ENCODE data around the gene MDFI.

MDFI gene

DNA sequence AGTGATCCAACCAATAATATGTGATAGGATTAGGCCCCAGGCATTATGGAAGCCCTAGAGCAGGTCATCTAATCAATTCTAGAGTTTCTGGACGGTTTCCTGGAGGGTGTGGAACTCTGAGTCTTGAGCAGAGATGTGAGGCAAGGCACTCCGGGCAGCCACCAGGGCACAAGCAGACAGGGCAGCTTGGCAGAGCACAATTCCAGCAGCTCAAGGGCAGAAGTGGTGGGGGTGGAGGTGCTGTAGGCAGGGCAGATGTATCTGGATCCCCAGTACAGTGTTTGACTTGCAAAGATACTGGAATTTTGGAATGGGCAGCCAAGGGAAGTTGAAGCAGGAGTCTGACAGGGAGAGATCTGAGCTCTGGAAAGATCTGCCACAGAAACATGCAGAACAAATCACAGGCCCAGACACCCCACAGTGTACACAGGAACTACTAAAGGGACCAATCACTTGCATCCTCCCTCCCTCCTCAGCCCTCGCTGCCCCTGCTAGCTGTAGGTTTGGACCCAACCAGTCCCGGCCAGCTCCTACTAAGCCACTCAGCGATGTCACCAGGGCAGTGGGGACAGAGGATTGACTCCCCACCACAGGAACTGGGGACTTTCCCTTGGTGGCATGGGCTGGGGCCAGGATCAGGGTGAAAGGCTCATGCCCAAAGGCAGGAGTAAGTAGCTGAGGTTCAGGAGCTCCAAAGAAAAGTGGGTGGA, 50.1 kb downstream of the MDFI start:
- no peak for DNase-seq (ENCODE audit: low read depth)

DNA sequence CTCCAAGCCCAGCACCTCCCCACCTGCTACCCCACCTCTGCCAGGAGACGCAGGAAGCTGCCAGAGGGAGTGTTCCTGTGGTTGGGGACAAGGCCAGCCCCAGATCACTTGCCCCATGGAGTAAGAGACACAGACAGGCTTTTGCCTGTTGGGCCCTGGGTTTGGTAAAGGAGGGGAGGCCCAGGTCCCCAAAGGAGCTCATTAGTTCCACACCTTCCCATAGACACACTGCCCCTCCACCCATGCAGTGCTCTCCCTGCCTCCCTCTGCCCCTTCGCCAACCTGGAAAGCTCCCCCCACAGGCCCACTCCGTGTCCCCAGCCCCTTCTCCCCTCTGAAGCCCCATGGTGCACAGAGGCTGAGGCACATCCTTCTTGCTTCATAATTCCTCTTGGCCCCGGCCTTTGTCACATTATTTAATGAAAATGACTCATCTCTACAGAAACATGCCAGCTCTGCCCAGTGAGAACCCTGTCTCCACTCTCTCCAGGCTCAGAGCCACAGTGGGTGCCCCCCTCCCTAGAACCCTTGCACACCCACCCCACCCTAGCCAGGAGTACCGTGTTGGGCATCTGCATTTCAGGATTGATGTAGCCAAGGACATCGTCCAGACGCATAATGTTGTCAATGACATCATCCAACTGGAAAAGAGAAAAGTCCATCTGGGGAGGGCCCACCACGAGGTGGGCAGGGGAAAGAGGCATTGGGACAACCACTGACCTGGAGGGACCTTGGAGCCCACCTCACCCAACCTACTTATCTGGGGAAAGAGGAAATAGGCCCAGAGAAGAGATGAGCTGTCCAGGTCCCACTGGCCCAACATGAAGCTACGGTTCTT, 51.1 kb downstream of the MDFI start:
- no peak for DNase-seq (ENCODE audit: low read depth)

DNA sequence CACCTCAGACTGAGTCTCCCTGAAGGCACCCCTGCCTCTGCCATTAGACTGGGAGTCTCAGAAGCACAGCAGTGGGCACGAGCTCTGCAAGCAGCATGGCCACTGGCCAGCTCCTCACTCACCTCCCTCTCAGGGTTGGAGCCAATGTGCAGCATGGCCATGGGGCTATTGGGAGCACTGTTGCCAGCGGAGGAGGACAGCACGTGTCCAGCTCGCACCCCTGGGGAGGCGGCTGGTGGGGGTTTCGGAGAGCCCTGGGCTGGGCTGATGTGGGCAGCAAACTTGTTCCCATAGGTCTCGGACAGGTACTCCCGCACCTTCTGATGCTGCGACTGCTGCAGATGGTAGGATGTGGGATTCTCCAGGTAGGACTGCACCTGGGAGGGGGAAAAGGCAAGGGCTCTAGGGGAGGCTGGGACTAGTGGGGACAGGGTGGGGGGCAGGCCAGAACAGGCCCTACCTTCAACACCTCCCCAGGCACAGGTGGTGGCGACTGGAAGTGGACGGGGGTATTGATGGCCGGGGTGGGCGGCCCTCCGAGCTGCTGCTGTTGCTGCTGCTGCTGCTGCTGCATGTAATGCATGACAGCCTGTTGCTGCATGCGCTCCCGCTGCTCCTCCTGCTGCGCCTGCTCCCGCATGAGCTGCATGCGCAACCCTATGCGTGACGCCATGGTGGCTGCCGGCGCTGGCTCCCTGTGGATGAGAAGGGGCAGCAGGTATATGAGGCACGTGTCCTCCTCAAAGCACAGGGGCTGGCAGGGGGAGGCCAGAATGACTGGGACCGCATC, 52.5 kb downstream of the MDFI start:
- DNase-seq (ENCODE audit: low read depth), result no peak

DNA sequence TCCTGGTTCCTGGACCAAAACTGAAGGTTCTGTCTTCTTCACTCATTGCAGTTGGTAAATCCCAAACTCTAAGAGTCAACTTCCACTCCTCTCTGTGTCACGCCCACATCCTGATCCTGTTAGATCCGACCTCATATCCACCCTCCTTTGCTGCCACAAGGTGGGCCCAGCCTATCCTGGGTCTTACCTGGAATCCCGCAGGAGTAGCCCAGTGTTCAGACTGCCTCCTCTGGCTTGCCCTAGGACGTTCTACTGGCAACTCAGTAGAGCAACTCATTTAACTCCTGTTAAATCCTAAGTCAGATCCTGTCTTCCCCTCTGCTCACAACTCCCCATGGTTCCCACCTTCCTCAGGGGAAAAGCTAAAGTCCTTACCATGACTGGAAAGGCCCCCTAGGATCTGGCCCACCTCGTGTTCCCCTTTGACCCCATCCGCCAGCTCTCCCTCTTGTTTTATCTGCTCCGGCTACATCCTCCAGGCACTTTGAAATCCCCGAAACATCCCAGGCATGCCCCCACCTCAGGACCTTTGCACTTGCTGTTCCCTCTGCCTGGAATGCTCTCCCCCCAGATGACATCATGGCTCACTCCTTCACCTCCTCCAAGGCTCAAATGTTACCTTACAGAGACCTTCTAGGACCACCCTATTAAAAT, 53.3 kb downstream of the MDFI start:
- no peak for DNase-seq (ENCODE audit: low read depth)

DNA sequence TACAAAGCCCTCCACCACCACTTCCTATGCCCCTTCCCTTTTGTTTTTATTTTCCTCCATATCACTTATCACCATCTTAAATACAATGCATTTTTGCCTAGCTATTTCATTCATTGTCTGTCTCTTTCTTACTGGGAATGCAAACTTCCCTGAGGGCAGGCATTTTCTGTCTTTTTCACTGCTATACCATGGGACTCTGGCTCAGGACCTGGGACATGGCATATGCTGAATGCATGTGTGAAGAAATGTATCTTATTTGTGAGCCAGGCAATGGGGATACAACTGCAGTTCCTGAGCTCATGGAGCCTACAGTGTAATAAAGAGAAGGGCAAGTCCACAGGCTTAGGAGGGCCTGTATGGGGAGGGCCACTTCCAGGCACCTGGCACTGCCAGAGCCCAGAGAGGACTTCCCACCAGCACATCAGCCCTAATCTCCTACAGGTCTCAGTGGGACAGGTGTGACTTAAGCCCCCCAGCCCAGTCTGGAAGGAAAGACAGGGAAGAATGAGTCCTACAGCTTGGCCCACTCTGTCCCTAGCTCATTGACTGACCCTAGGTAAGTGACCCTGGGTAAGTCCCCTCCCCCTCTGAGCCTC, 53.9 kb downstream of the MDFI start:
- no peak for DNase-seq (ENCODE audit: low read depth)

DNA sequence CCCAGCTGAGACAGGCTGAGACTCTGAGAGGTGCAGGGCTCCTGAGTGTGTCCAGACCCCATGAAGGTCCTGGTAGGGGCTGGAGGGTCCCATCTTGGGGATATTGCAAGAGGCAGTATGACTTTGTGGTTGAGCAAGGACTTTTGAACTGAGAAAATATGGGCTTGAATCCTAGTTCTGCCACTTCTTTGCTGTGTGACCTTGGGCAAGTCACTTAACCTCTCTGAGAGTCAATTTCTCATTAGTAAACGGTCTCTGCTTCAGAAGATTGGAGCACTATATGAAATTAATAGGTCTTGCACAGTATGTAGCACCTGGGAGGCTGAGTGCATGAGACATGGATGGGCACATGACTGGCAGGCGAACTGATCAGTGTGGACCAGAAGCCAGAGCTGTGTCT, 54.5 kb downstream of the MDFI start:
- no peak for DNase-seq (ENCODE audit: low read depth)

DNA sequence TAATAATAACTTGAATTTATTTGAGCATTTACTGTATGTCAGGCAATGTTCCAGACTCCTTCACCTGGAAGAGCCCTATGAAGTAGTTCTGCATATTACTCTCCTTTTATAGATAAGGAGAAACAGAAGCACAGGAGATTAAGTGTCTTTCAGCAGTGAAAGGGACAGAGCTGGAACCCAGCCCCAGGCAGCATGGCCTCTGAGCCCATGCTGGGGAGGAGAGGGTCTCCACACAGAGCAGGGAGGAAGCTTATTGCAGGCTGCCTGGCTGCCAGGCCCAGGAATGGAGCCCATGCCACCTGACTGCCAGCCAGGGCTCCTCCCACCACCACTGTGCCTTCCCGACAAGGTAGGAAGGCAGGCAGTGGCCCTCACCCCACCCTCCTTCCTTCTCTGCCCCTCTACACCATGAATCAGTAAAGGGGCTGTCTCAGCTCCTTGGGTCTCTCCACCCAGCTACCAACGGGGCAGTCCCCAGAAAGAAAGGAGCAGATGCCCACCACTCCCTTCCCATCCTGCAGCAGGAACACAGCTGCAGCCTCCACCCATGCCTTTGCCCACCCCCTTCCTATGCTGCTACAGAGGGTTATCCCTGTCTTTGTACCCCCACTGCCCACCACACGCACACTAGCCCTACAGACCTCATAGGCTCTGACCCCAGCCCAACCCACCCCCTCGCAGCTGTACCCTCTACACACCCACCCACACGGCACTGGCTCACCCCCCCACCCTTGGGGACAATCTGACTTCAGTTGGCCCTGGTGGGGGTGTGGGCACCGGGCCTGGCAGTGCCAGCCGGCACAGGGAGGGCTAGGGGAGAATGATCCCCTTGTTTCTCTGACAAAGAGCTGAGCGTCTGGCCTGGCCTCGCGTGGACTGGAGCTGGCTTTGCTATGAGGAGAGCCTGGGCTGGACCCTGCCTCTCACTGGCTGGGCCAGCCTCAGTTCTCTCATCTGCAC, 55.3 kb downstream of the MDFI start:
- DNase-seq (ENCODE audit: low read depth), result no peak

DNA sequence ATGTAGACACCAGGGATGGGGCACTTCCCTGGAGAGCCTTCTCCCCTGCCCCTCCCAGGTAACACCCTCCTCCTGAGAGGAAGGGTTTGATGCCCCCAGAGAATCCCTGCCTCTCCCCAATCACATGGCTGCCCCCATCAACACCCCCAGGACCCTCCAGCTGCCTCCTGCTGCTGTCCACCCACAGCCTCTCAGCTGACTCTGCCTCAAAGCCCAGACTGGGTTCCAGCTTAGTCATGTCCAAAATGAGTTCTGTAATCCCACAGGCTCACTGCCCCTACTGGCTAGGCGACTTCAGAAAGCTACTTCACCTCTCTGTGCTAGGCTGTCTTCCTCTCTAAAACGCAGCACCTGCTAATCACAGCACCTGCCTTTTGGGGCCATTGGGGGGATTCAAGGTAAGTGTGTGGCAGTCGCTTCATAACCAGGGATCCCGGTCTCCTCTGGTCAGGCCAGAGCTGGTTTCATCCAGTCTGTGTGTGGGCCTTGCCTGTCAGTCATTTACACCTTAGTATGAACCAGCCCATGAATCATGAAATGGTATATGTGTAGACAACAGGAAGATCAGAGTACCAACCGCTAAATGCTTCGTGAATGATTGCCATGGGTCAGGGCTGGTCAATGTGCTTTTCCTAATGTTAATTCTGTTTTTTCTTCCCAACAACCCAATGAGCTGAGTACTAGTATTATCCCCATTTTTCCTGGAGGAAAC, 56.7 kb downstream of the MDFI start:
- DNase-seq (ENCODE audit: low read depth), result no peak

DNA sequence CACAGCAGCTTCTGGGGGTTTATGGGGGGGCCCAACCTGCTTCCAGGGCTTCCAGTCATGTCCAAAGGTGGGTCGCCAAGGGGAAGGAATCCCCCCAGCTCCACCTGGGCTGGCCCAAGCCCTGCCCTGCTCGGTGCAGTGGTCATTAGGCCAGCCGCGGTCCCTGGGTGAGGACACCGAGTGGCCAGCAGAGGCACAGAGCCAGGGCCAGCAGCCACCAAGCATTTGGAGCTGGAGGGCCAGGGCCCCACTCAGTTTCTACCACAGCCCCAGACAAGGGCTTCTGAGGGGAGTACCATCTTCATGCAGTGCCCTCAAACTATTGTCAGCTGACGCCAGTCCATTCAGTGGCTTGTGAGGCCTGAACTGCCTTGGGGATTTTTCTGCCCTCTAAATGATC, 57.6 kb downstream of the MDFI start:
- DNase-seq (ENCODE audit: low read depth), result no peak

DNA sequence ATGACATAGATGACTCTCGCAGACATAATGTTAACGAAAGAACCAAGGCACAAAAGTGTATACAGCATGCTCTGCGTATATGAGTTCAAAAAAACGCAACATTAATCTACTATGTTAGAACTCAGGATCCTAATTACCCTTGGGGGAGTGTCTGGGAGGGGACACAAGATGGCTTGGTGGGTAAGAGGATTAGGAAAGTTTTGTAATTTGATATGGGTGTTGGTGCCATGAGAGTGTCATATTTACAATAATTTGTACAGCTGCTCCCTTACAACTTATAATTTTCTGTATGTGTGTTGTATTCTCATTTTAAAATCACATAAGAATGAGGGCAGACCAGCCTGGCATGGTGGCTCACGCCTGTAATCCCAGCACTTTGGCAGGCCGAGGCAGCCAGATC, 58.5 kb downstream of the MDFI start:
- DNase-seq (ENCODE audit: low read depth), result no peak

DNA sequence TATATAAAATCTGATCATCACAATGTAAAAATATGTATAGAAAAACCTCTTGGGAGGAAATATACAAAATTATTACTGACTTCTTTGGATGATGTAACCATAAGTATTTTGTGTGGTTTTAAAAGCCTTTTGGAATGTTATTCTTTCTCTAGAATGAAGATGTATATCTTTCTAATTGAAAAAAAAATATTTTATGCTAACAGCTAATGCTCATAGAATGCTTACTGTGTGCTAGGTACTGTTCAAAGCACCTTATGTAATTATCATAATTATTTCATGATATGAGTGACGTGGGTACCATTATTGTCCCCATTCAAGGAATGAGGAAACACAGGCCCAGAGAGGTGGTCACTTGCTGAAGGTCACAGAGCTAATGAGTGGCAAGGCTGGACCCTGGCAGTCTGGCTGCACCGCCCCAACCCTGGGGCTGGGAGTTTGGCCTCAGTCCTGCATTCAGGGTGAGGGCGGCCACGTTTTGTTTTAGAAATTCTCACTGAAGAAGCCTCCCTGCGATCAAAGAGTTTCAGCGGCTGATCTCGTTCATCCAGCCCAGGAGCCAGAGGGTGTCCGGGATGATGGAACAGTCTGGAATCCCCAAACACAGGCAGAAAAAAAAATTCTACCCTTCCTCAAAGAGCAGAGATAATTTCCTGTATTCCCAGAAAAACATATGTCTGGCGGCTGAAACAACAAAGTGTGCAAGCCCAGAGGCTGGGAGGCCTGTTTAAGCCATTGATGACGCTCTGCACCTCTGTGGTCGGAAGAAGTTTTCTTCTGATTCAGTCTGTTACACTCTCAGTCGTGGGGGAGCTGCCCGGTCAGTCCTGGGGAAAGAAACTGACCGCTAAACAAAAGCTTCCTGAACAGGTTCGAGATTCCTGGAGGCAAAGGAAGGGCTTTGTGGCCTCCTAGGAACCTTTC, 59.9 kb downstream of the MDFI start:
- no peak for DNase-seq (ENCODE audit: low read depth)

DNA sequence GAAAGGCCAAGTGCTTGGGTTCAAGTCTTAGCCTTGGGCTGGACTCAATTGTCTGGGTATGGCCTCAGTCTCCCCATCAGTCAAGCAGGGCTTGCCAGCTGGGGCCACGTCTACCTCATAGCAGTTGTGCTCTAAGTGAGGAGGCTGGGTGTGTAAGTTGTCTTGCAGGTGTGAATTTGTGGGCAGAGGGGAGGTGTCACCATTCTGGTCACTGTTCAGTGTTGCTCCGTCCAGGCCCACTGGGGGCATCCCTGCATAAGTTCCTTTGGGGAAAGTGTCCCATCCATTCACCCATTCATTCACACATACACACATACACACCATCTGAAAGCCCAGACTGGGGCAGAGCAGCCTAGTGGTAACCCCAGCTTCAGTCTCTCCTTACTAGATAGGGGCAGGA, 60.8 kb downstream of the MDFI start:
- no peak for DNase-seq (ENCODE audit: low read depth)

DNA sequence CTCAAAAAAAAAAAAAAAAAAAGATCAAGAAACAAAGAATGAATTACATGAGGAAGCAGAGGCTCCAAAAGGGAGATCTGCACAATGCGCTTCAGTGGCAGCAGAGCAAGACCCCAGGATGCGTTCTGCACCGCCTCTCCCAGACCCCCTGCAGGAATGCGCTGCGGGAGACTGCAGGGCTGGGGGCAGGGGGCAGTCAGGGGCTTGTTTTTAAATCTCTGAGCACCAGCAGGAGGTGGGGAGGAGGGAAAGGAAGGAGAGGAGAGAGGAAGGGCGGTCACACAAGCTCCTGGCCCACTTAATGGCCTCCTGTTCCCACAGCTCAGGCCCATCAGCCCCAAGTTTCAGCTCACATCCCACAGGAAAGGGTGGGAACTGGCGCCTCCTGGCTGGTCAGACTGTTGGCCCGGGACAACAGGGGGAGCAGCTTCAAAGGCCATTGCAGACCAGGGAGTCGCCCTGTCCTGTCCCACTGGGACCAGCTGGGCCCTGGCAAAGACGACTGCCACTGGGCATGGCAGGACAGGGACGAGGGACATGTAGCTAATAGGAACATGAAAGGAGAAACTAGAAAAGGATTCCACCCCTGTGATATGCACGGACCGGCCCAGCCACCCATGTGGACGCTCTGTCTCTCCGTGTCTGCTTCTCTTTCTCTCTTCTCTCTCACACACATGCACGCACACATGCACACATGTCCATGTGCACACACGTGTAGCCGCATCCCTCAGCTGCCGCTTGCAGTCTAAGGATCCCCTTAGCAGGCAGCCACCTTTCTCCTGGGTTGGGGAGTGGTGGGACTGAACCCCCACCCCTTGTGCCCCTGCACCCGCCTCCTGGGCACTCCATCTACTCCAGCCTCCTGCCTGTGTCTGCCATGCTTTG, 62.4 kb downstream of the MDFI start:
- no peak for DNase-seq (ENCODE audit: low read depth)

DNA sequence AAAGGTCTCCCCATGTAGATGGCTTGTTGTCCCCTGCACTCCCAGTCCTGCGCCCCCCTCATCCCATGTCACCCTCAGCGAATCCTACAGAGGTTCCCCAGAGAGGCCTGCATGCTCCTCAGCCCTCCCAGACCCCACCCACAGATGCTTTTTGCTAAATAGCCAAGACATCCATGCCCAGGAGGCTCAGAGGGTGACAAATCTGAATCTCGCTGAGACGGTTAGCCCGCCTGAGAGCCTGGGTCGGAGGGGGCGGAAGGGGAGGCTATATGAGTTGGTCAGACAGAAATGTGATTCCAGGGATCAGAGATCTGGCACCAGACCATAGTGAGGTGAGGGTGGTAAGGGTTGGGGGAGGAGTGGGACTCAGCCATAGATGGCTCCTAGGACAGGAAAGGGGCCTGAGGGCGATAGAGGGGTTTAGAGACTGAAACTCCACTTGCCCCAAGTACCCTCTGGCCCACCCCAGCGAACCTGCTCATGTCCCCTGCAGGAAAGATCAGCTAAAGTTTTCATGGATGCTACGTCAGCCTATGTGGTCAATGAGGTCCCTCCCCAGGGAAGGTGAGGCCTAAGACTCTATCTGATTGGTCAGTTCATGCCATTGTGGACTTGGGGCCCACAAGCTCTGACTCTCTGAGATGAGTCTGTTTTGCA, 63.9 kb downstream of the MDFI start:
- DNase-seq (ENCODE audit: low read depth), result no peak

DNA sequence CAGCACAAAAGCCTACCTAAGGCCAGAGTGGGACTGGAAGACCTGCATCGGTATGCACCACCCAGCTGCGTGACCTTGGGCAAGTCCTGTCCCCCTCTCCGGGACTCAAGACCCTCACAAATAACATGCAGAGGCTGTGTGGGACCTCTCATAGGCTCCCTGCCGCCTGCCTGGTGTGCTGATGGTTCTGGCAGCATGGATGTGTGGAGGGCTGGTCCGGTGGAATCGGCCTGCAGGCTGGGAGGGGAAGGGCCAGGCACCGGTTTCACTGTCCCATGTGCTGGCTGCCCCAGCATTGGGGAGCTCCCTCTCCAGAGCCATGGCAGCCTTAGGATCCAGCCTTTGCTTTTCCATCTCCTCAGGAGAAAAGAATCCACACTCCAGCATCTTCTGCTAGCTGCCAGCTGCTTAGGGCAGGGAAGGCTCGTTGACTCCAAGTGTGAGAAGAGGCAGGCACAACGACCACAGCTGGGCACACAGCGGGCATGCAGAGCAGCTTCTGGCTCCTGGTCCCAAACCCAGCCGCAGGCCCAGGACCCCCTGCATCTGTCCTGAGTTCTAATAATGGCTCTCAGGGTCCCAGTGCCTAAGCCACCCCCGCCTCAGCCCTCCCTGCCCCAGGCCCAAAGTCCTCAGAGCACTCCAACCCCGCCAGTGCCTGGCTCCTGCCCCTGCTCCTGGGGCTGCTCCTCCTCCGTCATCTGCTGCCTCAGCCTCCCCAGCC, 64.7 kb downstream of the MDFI start:
- no peak for DNase-seq (ENCODE audit: low read depth)
